SIG-M5 treated with dmso at 0.1 percent for 504 hours (cell line): ENCODE data around the gene DOCK3.
"Not testable (repeated sequence)": the region's sequence is repeated elsewhere in the genome, so short reads cannot be mapped to it uniquely, and the experiment has no call there.

Experiments used
- DNase-seq: peaks from one replicate; lab custom pipeline; 2025; ENCODE audit not compliant: unreplicated experiment; lab: John Stamatoyannopoulos, UW

DOCK3 gene

GRCh38 chr3:50651920-50652529 lies 22.7 kb upstream of the DOCK3 start:
- DNase-seq, result no peak

- DNase-seq, result no peak
Observed at GRCh38 chr3:50652709-50653108, 22.0 kb upstream of the DOCK3 start.

DNA sequence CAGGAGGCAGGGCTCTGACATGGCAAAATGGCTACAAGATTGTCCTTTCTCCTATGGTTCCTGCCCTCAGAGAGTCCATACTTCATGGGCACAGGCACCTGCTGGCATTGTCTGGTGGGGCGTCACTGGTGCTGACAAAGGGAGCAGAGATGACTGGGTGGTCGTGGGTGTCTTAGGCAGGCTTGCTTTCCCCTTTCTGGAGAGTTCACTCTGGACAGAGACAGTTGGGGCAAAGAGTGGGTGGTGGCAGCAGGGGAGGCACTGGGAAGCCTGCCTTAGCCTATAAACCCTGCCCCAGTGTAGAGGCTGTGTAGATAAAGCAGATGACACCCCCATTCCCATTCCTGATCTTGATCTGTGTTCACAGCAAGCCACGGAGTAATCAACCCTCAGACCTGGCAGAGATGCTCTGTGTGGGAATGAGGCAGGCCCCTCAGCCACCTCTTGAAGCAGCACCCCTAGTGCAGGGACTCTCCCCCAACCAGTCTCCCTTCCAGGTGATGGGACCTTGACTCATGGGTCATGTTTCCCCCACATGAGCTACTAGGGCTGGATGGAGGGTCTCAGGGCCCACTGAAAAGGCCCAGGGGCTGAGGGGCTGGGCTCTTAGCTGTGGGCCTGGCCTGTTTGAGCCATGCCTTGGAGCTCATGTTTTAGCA lies 20.7 kb upstream of the DOCK3 start:
- no peak for DNase-seq

DNA sequence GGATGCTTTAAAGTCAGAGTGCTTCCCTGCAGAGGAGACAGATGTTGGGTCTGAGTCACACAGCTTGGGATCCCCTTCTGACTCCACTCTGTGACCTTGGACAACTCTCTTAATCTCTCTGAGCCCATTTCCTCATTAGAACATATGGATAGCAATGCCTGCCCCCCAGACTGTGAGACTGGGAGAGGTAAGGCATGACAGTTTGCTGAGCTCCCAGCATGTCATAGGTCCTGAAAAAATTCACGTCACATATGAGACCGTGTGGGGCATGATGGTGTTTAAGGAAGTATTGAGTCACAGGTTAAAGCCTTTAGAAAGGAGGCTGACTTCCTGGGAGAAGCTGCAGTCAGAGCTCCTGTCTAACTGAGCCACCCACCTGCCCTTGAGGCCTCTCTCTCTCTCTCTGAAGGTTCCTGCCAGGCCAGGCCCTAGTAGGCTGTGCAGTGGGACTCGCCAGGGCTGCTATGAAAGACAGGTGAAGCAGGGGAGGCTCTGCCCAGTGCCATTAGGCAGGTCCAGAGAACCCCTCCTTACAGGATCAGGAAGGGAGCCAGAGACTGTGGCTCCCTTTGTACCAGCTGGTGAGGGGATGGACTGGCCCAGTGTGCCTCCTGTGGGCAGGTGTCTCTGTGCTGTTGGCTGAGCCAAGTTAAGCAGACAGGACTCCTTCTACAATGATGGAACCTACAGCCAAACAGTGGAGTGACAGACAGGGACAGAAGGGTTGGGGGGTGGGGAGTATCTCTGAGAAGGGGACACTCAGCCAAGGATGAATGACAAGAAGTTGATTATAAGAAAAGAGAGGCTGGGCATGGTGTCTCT lies 19.5 kb upstream of the DOCK3 start:
- peak; percentile 54 for DNase-seq

DNA sequence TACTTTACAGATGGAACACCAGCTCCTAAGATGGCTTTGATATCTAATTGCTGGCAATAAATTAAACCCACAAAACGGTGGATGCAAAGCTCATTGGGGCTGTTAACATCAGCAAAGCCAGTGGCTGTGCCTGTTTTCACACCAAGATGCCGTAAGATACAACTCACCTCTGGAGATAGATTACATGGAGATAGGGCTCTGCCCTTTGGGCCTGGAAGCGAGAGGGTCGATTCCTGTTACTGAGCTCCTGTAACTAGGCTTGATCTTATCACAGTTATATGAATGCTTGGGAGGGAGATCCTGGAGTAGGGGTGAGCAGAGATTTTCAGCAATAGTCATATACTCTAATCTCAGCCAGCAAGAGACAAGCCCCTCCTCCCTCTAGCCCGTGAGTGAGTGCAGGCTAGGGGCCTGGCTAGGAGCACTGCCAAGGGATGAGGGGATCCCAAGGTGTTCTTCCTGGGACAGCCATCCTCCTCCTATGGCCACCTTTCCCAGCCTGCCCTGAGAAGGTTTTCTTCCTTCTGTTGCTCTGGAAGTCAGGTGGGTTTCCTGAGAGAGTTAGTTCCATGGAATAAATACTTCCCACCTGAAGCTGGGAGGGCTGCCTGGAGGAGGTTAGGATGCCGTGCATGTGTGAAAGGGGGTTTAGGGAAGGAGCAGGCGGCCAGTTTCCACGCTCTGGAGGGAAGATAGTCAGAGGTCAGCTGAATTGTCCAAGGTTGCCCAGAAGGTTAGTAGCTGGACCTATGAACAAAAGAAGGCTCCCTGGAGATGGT lies 18.1 kb upstream of the DOCK3 start:
- DNase-seq, result no peak

- no peak for DNase-seq
Observed at GRCh38 chr3:50657407-50657806, 17.3 kb upstream of the DOCK3 start.

- no peak for DNase-seq
Observed at GRCh38 chr3:50657816-50658215, 16.9 kb upstream of the DOCK3 start.

- DNase-seq, result no peak
Observed at GRCh38 chr3:50658416-50658815, 16.3 kb upstream of the DOCK3 start.

DNA sequence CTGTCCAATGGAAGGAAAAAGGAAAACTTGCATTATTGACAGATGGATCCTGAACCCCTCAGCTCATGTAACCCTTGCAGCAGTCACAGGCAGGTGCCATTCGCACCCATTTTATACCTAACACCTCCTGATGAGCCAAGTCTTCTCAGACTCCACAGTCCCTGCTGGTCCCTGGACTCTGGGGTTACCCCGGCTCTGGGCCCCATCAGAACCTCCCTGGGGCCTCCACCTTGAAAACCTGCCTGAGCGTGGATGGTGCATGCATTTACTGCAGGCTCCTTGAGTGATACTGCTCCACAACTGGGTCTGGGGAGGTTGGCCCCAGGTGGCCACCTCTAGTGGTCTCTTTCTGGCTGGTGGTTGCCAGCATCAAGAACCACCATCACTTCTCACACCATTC lies 15.9 kb upstream of the DOCK3 start:
- DNase-seq, result no peak

- DNase-seq, result no peak
Observed at GRCh38 chr3:50660386-50660785, 14.3 kb upstream of the DOCK3 start.

DNA sequence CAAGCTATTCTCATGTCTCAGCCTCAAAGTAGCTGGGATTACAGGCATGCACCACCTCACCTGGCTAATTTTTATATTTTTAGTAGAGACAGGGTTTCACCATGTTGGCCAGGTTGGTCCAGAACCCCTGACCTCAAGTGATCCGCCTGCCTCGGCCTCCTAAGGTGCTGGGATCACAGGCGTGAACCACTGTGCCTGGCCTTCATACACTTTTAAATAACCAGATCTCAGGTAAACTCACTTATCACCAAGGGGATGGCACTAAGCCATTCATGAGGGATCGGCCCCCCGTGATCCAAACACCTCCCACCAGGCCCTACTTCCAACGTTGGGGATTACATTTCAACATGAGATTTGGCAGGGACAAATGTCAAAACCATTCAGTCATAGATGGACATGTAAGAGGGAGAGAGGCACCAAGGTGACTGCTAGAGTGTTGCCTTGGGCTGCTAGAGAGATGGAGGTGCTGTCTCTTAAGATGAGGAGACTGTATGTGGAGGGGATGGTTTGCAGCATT lies 13.3 kb upstream of the DOCK3 start:
- DNase-seq, result no peak

GRCh38 chr3:50662408-50662807 lies 12.3 kb upstream of the DOCK3 start:
- DNase-seq, result no peak

- peak; percentile 44 for DNase-seq
Observed at GRCh38 chr3:50665081-50665840, 9.5 kb upstream of the DOCK3 start.

DNA sequence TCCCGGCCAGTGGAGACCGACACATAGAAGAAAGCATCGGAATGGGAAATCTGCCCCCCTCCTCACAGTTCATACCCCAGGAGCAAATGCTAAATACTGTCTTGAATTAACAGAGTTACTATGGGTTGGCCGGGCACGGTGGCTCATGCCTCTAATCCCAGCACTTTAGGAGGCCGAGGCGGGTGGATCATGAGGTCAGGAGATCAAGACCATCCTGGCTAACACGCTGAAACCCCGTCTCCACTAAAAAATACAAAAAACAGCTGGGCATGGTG lies 8.9 kb upstream of the DOCK3 start:
- not testable (repeated sequence) for DNase-seq

DNA sequence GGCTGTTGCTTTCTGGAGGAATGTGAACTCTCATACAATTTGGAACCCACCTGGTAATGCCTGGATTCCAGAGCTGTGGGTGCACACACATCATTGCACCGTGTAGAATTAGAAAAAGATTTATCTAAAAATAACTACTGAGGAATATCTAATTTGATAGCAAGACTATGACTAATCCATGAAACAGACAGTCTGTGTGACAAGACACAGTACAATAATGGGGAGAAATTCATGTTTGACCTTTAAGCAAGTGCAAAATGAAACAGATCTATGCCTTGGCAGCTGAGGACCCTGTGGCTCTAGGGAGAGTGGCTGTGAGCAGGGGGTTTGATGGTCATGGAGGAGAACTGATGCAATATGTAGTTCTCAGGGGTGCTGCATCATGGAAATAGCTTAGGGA lies 7.9 kb upstream of the DOCK3 start:
- no peak for DNase-seq

DNA sequence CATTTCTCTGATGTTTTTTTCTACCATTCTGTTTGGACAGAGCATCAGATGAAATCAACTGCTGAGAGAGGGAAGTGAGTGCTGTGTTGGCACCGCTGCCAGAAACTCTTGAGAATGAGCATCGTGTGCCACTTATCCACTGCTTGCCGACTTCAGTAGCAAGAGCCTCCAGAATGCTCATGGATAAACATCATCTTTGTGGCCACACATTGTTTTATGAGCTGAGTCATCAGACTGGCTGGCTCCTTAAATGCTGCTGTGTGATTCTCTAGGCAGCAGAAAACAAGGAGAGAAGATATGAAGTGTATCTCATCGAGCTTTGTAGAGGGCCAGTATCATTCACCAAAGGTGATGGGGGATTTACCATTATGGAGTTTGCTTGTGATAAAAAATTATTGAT lies 3.4 kb upstream of the DOCK3 start:
- no peak for DNase-seq

DNA sequence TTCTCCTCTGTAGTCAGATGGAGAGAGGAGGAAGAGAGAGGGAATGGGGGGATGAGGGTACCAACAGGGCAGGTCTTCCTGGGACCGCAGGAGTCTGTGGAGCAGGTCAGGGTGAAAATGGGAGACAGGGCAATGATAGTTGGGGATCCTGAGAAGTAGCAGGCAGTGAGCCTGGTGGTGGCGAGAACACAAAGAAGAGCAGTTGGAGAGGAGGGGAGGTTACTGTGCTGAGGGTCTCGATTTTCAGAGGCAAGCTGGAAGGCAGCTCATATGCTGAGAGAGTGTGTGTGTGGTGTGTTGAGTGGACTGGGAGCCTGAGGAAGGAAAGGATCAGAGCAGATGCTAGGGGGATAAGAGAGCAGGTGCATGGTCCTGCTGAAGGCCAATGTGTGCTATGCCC lies 2.1 kb upstream of the DOCK3 start:
- DNase-seq, result no peak

- DNase-seq, result peak; percentile 25
Observed at GRCh38 chr3:50673931-50674330, 796 bp upstream of the DOCK3 start.

DNA sequence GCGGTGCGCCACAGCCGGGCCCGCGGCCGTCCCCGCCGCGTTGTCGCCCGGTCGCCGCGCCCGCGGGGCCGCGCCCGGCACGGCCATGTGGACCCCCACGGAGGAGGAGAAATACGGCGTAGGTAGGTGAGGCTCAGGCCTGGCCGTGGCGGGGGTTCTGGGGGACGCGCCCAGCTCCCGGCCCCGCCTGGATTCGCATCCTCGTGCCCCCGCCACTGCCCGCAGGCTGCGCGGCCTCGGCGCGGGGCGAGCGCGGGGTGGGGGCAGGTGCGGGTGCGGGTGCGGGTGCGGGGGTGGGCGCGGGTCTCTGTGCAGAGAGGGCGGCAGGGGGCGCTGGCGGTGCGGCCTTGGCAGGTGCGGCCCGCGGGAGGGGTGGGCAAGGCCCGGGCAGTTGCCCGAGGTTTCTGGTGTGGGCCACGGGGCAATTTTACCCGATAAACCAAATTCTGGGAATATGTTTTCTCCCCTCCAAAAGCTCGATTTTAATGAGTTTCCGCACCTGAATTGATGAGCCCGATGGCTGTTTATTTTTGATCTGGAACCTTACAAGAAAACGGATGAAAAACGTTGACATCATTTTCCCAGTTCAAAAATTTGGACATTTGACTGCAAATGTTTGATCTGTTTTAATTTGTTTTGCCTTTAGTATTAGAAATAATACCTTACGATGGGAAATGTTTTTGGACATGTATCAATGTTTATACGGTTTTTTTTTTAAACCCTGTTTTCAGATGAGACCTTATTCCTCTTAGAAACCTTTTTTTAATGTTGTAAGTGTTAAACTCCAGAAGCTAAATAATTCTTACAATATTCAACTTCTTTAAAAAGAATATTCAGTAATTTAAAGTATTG lies 678 bp downstream of the DOCK3 start:
- DNase-seq, result no peak
